Pons (tissue), 1 donor: ENCODE measurements around the gene NEDD4L.

Experiments used
- DNase-seq: peaks from one replicate; pipeline ENCODE4 v3.0.0-alpha.2; 2016; ENCODE audit warnings: low spot score

Gene NEDD4L

DNA sequence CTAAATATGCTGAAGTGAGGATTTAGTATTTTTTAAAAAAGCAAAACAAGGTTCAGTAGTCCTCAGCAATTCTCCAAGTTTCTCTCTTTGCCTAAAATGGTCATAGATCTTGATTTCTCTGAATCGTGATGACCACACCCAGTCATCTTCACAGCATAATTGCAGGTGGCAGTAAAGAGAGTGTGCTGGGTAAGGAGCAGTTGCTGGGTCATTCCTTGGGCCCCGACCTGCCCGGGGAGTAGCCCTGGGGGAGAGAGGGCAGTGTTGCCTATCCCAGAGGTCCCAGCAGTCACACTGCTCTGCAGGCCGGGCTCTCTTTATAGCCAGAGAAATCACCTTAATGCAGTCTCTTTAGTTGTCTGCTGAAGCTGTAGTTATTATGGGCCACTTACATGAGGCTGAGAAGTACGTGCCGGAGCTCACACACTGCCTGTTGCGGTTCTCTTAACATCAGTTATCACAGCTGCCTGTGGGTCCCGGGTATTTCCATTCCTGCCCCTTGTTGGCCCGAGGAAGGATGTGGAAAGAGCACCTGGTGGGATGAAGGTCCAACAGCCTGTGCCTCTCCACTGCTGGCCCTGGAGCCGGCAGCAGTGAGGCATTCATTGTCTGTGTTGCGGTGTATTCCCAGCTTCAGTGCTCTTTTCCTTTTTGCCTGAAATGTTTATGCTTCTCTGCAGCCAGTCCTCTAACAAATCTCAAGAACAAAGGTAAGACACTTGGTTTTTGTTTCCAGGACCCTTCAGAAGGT is 354.8 kb downstream of the NEDD4L start:
- DNase-seq, result peak; percentile 8

DNA sequence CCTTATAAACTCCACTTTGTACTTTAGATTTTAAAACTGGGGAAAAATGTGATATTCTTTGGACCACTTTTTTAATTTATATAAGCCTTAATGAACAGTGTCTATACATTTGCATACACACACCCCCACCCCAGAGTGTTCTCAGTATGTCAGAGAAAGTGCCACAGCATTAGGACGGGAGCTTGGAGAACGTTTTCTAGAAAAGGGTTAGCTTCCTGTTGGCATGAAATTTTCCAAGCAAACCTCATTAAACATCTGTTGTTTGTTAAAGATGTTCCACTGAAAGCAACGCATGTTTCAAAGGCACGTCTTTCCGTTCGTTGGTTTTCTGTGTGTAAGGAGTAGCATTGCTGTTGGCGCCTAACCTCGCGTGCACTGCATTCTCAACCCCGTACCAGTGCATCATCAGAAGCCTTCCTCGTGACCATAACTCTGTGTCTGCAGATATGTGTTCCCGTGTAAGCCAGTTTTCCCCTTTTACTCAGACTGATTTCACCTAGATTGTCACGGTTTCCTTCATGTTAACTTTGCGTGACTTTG is 356.4 kb downstream of the NEDD4L start:
- no peak for DNase-seq

DNA sequence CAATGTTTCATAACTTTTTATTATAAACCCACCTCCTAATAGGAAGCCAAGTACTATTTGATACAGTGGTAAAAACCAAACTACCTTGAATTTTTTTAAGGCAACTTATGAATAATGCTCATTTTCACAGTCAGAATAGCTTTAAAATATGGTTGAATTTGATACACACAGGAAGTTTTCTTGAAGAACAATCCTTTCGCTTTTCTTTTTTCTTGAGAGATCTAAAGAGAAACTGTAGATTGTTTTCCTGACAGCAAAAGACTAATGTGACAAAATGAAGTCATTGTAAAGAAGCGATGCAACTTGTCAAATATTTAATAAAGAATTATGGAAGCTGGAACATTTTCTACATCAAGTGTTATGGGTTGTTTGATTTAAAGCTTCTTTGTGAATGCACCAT is 357.2 kb downstream of the NEDD4L start:
- DNase-seq, result no peak

DNA sequence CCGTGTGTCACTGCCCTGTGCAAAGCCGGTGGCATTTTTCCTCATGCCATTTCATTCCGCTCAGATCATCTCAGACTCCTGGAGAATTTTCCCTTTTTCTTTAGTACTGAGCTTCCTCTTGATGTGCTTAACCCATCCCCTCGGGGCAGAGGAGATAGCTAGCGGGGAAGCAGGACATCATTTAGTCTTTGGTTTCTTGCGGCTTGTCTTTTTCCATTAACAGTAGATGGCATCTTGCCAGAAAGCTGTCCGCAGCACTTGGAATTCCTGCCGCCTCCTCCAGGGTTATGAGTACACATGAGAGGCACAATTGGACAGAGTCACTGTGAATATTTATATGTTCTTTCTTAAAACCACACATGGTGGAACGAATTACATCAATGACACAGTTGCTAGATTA is 358.2 kb downstream of the NEDD4L start:
- DNase-seq, result no peak

DNA sequence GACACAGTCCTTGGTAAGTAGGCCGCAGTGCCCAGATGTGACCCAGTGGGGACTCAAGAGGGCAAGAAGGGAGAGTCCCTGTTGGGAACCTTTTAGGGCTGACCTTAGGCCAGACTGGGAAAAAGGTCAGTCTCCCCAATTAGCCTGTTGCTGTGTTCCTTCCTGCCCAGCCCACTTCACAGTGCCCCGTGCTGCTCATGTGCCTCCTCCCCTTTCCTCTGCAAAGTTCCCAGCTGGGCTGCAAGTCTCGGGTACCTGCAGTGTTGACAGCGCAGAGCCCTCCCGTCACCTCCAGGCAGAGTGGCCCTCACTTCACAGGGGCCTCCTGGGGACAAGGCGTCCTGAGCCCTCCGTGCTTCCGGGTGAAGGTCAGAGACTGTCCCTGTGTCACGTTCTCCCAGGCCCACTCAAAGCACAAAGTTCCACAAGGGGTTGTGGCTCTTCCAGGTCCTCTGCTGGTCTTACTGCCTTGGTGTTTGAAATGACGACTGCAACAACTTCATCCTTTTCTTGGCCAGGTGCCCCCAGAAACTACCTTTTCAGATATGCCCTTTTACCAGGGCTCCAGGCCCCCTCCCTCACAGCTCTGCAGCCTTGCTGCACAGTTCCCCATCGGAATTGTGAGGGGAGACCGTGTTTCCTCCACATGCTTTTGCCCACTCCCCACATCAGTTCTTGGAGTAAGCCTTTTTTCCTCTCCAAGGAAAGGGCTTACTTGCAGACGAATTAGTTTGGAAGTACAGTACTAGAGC is 359.1 kb downstream of the NEDD4L start:
- no peak for DNase-seq

DNA sequence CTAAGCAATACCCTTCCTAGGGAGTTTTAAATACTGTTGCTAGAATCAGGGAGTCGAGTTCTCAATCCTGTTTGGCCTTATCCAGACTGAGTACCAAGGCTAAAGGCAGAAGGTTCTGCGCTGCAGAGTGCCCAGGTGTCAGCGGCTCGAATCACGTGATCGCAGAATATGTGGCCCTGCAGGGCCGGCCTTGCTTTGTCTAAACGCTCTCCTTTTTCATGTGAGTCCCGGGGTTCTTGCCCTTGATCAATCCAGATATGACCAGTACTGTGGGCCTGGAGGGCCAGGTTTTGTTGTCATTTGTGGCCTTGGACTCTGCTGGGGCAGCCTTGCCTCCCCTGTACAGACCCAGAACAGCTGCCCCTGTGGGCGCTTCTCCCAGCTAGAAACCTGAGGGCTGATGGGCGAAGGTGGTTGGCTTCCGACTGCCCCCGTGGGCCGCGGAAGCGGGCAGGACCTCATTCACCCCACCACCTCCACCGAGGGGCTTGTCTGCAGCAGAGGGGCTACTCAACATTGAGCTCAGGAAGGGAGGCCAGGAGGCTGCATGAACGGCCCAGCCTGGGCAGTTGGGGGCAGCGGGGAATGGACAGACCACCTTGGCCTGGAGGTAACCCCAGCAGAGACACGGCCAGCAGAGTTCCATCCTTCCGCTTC is 359.9 kb downstream of the NEDD4L start:
- no peak for DNase-seq

DNA sequence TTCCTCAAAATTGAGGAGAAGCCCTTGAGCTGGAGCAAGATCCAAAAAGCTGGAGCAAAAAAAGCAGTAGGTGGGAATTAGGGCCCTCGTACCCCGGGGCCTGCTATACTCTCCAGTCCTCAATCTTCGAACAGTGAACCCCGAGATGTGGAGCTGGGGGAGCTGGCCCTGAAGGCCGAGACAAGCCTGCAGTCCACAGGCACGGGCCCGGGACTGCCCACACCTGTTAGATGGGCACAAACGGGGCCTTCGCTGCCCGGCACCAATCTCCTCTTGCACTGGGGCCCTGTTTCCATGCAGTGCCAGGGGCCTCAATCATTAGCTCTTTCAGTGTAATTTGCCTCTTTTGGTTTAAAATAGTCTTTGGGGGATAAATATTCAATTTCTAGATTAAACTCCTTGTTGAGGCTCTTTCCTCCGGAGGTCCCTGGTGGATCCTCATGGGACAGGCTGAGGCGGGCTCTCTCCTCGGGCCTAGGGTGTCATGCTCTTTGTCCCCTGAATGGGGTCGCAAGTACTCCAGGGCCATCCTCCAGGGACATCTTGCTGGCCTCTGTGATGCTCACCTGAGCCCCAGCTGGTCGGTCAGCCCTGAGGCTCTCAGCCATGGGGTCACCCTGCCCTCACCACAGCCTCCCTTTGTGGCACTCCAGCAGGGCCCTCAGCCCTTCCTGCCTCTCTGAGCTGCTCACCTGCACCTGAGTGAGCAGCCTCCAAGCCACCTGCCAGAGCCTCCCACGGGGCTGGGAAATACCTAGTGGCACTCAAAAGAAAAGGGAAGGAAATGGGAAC is 361.3 kb downstream of the NEDD4L start:
- DNase-seq, result no peak

DNA sequence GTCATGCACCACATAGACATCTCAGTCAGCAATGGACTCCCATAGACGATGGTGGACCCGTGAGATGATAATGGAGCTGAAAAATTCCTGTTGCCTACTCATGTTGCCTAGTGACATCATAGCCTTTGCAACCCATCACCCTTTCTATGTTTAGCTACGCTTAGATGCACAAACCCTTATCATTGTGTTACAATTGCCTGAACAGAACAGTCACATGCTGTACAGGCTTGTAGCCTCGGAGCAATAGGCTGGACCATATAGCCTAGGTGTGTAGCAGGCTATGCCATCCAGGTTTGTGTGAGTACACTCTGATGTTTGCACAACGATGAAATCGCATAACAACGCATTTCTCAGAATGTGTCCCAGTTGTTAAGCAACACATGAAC is 363.2 kb downstream of the NEDD4L start:
- no peak for DNase-seq

DNA sequence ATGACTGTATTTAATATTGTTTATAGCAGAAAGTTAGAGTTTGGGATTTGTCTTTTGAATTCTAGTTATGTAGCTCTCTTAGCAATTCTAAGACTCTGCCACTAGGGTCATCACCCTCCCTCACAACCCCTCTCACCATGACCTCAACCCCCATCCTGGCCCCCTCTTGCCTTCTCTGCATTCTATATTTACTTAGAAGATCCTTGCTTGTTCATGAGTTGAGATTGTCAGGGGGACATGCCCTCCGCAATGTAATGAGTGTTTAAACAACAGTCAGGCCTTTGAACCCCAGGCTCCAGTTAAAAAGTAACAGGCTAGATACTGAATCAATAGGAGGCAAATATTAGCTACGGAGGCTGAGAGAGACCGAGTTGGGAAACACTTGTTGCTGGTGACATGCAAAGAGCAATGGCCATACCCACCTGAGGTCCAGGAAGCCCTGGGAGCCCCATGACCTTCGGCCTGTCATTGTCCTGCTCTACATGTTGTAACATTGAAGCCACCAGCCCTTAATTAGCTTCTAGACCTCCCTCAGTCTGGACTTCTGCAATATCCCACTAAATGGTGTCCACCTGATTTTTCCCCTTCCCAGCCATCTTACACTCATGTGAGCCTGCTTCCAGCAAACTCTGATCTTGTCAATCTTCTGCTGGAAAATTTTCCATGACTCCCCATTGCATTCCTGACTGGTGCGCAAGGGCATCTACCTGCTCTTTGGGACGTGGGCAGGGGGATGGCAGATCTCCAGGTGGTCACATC is 363.8 kb downstream of the NEDD4L start:
- no peak for DNase-seq

DNA sequence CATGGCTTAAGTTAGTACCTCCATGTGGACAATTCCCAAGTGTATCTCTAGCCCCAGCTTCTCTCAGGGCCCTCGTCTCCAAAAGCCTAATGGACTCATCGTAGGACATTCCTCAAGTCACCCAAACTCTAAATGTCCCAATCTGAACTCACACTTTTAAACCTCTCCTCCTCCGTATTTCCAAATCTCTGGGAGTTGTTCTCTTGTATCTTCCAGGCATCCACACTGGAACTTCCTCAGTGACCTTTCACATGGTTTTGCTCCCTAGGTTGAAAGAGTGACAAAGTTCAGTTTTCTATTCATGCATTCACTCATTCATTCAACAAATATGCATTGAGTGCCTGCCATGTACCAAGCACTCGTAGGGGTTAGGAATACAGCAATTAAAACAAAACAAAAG is 364.6 kb downstream of the NEDD4L start:
- no peak for DNase-seq

DNA sequence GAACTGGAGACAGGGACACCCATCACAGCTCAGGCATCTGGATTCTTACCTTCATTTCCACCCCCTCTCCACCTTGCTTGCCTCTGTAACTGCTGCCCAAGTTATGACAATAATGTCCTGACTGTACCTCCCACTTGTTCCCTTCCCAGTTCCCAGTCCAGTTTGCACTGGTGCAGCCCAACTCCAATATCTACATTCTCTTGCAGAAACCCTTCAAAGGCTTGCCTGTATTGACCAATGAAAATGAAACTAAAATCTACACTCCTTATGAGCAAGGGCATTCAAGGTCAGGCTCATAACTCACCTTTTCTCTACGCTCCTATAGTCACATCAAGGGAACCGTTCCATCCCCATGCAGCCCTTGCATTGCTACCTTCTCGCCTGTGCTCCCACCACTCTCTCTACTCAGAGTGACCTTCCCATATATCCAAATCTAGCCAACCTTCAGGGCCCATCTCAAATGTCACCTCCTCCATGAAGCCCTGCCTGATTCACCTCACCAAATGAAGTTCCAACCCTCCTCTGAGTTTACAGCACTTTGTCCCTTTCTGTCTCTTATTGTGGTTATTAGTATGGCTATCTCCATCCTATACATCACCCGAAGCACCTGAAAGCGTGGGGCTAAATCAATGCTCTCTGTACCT is 365.9 kb downstream of the NEDD4L start:
- no peak for DNase-seq

DNA sequence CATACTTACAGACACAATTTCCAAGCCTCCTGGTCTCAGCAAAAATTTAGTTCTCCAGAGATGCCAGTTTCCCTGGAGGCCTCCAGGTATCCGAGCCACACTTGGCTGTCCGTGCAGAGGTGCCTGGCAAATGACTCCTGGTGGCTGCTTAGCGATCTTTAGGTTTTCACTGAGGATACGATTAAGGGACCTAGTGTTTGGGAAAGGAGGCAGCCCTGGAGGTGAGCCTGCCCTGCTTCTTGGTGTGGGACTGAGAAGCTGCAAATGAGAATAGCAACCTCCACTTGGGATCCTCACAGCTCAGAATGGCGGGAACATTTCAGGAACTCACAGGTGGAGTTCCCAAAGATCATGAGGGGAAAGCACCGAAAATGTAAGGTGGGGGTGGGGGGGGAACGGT is 367.3 kb downstream of the NEDD4L start:
- DNase-seq, result no peak

DNA sequence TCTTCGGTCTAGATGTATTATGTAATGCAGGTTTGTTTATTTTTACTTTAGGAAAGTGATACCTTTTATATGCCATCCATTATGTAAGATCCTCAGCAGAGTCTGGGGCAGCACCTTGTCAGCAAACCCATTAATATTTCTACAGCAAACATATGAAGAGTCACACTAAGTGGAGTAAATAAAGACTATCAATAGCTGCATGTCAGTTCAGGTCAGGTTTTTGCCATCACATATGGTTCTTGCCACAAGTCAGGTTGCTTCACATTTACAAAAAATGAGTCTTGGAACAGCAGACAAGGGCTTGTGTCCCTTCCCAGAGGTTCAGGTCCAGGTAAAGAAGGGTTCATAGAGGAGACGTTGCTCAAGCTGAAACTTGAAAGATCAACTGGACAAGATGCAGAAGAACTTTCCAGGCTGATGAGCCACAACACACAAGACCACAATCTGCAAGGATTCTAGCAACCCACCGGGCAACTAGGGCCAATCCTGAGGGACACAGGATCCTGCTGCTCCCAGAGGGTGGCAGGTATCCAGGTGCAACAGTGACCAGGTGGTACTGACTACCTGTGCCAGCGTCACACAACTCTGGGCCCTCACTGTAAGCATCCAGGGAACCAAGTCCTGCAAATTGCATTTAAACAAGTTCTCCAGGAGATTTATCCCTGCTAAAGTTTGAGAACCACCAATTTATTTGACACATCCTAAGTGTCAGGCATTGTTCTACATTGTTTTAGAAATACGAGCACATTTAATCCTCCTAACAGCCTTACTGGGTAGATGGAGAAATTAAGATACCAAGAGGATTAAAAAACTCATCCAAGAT is 369.0 kb downstream of the NEDD4L start:
- DNase-seq, result no peak

DNA sequence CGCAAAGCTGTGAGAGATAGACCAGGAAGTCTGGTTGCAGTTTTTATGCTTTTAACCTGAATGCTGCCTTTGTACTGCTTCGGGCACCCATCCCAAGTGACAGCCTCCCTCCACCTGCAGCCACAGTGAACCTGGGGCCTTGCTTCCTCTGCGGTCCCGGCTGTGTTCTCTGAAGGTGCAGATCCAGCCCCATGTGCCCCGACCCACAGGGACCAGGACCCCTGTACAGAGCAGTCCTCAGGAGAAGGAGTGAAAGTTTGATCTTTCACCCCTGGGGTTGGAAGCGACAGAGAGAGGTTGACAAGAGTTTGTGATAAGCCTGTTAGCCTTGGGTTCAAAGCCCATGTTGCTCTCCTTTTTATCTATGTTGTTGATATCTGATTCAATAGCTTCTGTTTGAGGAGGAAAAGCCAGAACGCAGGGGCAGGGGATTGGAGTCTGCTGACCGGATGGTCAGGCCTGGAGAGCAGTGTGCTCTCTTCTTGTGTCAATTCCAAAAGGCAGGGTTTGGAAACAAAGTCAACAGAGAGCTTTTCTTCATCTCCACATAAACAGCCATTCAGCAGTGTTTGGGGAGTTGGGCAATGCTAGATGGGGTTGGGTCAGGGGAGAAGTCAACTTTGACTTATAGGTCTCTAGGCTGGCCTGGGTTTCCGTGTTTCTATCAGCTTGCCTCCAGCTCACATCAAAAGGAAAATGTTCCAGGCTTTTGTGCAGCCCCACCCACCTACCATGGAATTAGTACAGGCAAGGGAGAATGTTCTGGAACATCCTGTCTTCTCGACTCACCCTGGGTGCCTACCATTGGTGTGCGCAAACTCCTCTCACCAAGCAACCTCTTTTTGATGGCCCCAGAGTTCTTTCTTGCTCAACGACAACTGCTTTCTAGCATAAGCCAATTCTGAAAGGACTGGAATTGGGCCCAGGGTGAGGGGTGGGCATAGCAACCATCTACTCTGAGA is 369.9 kb downstream of the NEDD4L start:
- DNase-seq, result no peak

DNA sequence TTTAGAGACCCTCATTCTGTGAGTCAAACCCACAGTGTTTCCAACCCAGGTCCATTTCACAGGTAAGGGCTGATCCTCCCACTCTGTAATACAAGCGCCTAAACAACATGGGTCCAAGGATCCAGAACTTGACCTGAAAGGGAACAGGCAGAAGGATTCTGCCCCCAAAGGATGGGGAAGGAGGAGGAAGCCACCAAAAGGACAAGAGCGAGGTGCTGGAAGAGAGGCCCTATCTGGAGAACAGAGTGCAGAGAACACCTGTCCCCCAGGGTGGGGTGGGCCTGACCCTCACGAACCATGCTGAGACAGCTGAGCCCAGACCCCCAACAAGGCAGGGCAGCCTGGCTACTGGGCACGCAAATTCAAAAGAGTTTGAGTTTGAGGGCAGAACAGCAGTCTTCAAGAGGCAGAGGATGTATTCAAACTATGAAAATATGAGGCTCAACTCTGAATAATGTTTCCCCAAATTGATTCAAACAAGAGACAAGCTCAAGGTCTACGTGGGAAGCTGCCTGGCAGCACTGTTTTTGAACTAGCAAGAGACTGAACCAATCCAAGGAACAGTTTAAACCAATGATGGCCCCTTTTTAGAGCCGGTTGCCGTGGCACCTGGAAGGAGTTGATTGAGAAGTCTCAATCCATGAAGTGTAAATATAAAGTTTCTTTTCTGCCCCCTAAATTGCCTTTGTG is 372.1 kb downstream of the NEDD4L start:
- DNase-seq, result no peak

DNA sequence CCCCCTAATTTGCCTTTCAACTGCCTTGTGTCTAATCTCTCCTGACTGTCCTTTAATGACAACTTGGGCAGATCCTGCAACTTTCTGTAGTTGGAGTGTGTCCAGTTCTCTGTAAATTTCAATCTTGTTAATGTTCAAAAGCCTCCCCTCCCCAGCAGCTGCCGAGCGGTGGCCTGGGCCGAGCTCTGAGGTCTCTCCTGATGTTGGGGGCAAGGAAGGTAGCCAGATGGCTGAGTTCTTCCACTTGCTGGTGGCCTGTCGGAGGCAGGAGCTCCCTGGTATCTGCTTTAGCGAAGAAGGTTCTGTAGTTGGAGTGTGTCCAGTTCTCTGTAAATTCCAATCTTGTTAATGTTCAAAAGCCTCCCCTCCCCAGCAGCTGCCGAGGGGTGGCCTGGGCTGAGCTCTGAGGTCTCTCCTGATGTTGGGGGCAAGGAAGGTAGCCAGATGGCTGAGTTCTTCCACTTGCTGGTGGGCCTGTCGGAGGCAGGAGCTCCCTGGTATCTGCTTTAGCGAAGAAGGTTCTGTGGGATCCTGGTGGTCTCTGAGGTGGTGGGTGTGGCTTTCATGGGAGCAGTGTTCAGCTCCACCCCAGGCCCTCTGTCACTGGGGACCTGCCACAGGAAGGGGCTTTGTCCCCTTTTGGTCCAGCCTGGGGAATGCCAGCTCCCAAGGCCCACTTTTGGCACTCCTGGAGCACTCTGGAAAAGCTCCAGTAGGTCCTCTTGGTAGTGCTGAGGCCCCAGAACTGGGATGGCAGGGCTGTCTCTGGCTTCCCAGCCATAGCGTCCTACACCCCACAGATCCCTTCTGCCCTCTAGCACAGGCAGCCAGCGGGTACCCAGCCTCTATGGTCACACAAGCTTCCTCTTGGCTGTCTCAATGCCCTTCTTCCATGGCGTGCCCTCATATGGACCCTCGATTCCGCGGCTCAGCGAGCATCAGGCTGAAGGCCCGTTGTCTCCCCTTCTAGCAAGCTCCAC is 373.0 kb downstream of the NEDD4L start:
- DNase-seq, result no peak

DNA sequence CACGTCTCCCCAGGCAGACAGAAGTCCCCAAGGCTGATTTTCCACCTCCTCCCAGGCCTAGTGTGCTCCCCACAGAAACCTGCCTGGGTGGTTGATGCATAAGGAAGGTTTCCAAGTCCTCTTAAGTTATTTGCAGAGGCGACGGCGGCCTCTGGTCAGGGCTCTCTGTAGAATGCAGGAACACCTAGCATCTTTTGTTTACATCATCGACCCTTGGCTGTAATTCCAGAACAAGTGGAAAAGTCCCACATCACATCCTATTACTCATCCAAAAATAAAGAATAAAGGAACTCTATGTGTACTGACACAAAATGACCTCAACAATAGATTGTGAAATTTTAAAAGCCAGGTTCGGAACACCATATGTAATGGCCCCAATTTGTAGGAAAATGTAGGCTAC is 373.7 kb downstream of the NEDD4L start:
- DNase-seq, result no peak
